ENCODE data around the gene AGAP5.
"Not testable (repeated sequence)": the region's sequence is repeated elsewhere in the genome, so short reads cannot be mapped to it uniquely, and the experiment has no call there.

The AGAP5 gene

GRCh38 chr10:73716251-73716650 lies 18.3 kb upstream of the AGAP5 start:
- Histone ChIP-seq H3K36me3 (ENCODE audit: insufficient read depth) (no peaks in the 10 kb centered on the region; the same call in 1 of the 2 replicates), H3K4me3 (IDR thresholded peaks at IDR 0.05; ENCODE audit: insufficient read depth, low read depth, low read length) (no peak overlapping the region), H3K9ac (no peak overlapping the region), H3K27me3 (ENCODE audit: insufficient read depth, low read depth) (no peaks in the 10 kb centered on the region), H3K79me2 (ENCODE audit: insufficient read depth, low read depth) (no peaks in the 10 kb centered on the region), H3K4me2 (no peak overlapping the region), H2AFZ (ENCODE audit: low read depth) (no peak overlapping the region), H3K4me1 (ENCODE audit: low read depth, poor library complexity, severe bottlenecking) (peaks cover 4% of the 10 kb centered on the region), H3K27ac (no peak overlapping the region), H4K20me1 (ENCODE audit: insufficient read depth) (no peaks in the 10 kb centered on the region)
- TF ChIP-seq CTCF (conservative IDR thresholded peaks at IDR 0.05; ENCODE audit: low read depth, low read length) = no peak

- H2AFZ ChIP-seq (ENCODE audit: low read depth); H4K20me1 ChIP-seq (ENCODE audit: insufficient read depth); H3K4me3 ChIP-seq (IDR thresholded peaks at IDR 0.05; ENCODE audit: insufficient read depth, low read depth, low read length); H3K79me2 ChIP-seq (ENCODE audit: insufficient read depth, low read depth); H3K9ac ChIP-seq; H3K27me3 ChIP-seq (ENCODE audit: insufficient read depth, low read depth); H3K27ac ChIP-seq; H3K36me3 ChIP-seq (ENCODE audit: insufficient read depth); H3K4me2 ChIP-seq; H3K4me1 ChIP-seq (ENCODE audit: low read depth, poor library complexity, severe bottlenecking): not testable (repeated sequence)
Measured at GRCh38 chr10:73715179-73716156, 17.6 kb upstream of the AGAP5 start.

GRCh38 chr10:73714483-73714882 lies 16.6 kb upstream of the AGAP5 start:
- H3K36me3 ChIP-seq (ENCODE audit: insufficient read depth); H3K4me3 ChIP-seq (IDR thresholded peaks at IDR 0.05; ENCODE audit: insufficient read depth, low read depth, low read length); H3K9ac ChIP-seq; H3K27ac ChIP-seq; H3K79me2 ChIP-seq (ENCODE audit: insufficient read depth, low read depth); H3K4me2 ChIP-seq; H3K4me1 ChIP-seq (ENCODE audit: low read depth, poor library complexity, severe bottlenecking); H3K27me3 ChIP-seq (ENCODE audit: insufficient read depth, low read depth); H2AFZ ChIP-seq (ENCODE audit: low read depth); H4K20me1 ChIP-seq (ENCODE audit: insufficient read depth): not testable (repeated sequence)

GRCh38 chr10:73713912-73714311 lies 16.0 kb upstream of the AGAP5 start:
- not testable (repeated sequence) for H3K4me3 ChIP-seq (IDR thresholded peaks at IDR 0.05; ENCODE audit: insufficient read depth, low read depth, low read length); H3K79me2 ChIP-seq (ENCODE audit: insufficient read depth, low read depth); H3K36me3 ChIP-seq (ENCODE audit: insufficient read depth); H3K4me1 ChIP-seq (ENCODE audit: low read depth, poor library complexity, severe bottlenecking); H3K9ac ChIP-seq; H3K27me3 ChIP-seq (ENCODE audit: insufficient read depth, low read depth); H3K27ac ChIP-seq; H3K4me2 ChIP-seq; H4K20me1 ChIP-seq (ENCODE audit: insufficient read depth); H2AFZ ChIP-seq (ENCODE audit: low read depth)

GRCh38 chr10:73711683-73712082 lies 13.8 kb upstream of the AGAP5 start:
- H3K27me3 ChIP-seq (ENCODE audit: insufficient read depth, low read depth); H3K36me3 ChIP-seq (ENCODE audit: insufficient read depth); H3K9ac ChIP-seq; H3K4me3 ChIP-seq (IDR thresholded peaks at IDR 0.05; ENCODE audit: insufficient read depth, low read depth, low read length); H3K4me1 ChIP-seq (ENCODE audit: low read depth, poor library complexity, severe bottlenecking); H3K4me2 ChIP-seq; H3K27ac ChIP-seq; H4K20me1 ChIP-seq (ENCODE audit: insufficient read depth); H2AFZ ChIP-seq (ENCODE audit: low read depth); H3K79me2 ChIP-seq (ENCODE audit: insufficient read depth, low read depth): not testable (repeated sequence)

- H2AFZ ChIP-seq (ENCODE audit: low read depth); H3K4me3 ChIP-seq (IDR thresholded peaks at IDR 0.05; ENCODE audit: insufficient read depth, low read depth, low read length); H3K27me3 ChIP-seq (ENCODE audit: insufficient read depth, low read depth); H3K36me3 ChIP-seq (ENCODE audit: insufficient read depth); H3K9ac ChIP-seq; H3K27ac ChIP-seq; H3K4me2 ChIP-seq; H4K20me1 ChIP-seq (ENCODE audit: insufficient read depth); H3K79me2 ChIP-seq (ENCODE audit: insufficient read depth, low read depth); H3K4me1 ChIP-seq (ENCODE audit: low read depth, poor library complexity, severe bottlenecking): not testable (repeated sequence)
Measured at GRCh38 chr10:73708122-73708521, 10.2 kb upstream of the AGAP5 start.

- not testable (repeated sequence) for H4K20me1 ChIP-seq (ENCODE audit: insufficient read depth); H3K27ac ChIP-seq; H3K4me2 ChIP-seq; H3K27me3 ChIP-seq (ENCODE audit: insufficient read depth, low read depth); H3K36me3 ChIP-seq (ENCODE audit: insufficient read depth); H3K4me1 ChIP-seq (ENCODE audit: low read depth, poor library complexity, severe bottlenecking); H3K9ac ChIP-seq; H3K4me3 ChIP-seq (IDR thresholded peaks at IDR 0.05; ENCODE audit: insufficient read depth, low read depth, low read length); H3K79me2 ChIP-seq (ENCODE audit: insufficient read depth, low read depth); H2AFZ ChIP-seq (ENCODE audit: low read depth)
Measured at GRCh38 chr10:73707628-73708027, 9.7 kb upstream of the AGAP5 start.

GRCh38 chr10:73706488-73706887 lies 8.6 kb upstream of the AGAP5 start:
- H3K27ac ChIP-seq; H3K27me3 ChIP-seq (ENCODE audit: insufficient read depth, low read depth); H3K36me3 ChIP-seq (ENCODE audit: insufficient read depth); H3K4me3 ChIP-seq (IDR thresholded peaks at IDR 0.05; ENCODE audit: insufficient read depth, low read depth, low read length); H3K4me1 ChIP-seq (ENCODE audit: low read depth, poor library complexity, severe bottlenecking); H4K20me1 ChIP-seq (ENCODE audit: insufficient read depth); H3K9ac ChIP-seq; H2AFZ ChIP-seq (ENCODE audit: low read depth); H3K4me2 ChIP-seq; H3K79me2 ChIP-seq (ENCODE audit: insufficient read depth, low read depth): not testable (repeated sequence)

GRCh38 chr10:73705506-73706072 lies 7.7 kb upstream of the AGAP5 start:
- not testable (repeated sequence) for H3K4me1 ChIP-seq (ENCODE audit: low read depth, poor library complexity, severe bottlenecking); H2AFZ ChIP-seq (ENCODE audit: low read depth); H3K4me3 ChIP-seq (IDR thresholded peaks at IDR 0.05; ENCODE audit: insufficient read depth, low read depth, low read length); H3K9ac ChIP-seq; H3K79me2 ChIP-seq (ENCODE audit: insufficient read depth, low read depth); H3K27me3 ChIP-seq (ENCODE audit: insufficient read depth, low read depth); H3K36me3 ChIP-seq (ENCODE audit: insufficient read depth); H3K27ac ChIP-seq; H4K20me1 ChIP-seq (ENCODE audit: insufficient read depth); H3K4me2 ChIP-seq

Data from KMS-11 (cell line).